Transverse colon (tissue), 4 donors: ENCODE measurements around the gene ABHD5.
A peak's percentile ranks its signal among the peaks of the same experiment; 100 is the strongest.

Source experiments
- CTCF ChIP-seq, 5 experiments: fragments of 200-600 bp in 3 of 5; fragments of 450-650 bp in 2 of 5; sonication (generic) in 3 of 5; IDR thresholded peaks; 1 replicate in 2 of 5; 2 replicates in 3 of 5; pipeline ENCODE4 v1.5.1; 2016 to 2017; ENCODE audit warnings: antibody characterized with exemption in 5 of 5, inconsistent platforms in 3 of 5, mild to moderate bottlenecking in 2 of 5, moderate library complexity in 1 of 5
- EP300 ChIP-seq: sonication (generic); formaldehyde crosslinking; IDR thresholded peaks from one replicate; pipeline ENCODE4 v1.6.1; 2017; ENCODE audit warnings: antibody characterized with exemption, low read depth
- POLR2A ChIP-seq: fragments of 450-650 bp; IDR thresholded peaks from one replicate; pipeline ENCODE4 v1.6.1; 2016; ENCODE audit warnings: antibody characterized with exemption, mild to moderate bottlenecking, moderate library complexity
- POLR2AphosphoS5 ChIP-seq, 3 donors: sonication (generic); formaldehyde crosslinking; IDR thresholded peaks; one replicate each; pipeline ENCODE4 v1.6.1; 2016; ENCODE audit warnings: antibody characterized with exemption in 3 of 3

DNA sequence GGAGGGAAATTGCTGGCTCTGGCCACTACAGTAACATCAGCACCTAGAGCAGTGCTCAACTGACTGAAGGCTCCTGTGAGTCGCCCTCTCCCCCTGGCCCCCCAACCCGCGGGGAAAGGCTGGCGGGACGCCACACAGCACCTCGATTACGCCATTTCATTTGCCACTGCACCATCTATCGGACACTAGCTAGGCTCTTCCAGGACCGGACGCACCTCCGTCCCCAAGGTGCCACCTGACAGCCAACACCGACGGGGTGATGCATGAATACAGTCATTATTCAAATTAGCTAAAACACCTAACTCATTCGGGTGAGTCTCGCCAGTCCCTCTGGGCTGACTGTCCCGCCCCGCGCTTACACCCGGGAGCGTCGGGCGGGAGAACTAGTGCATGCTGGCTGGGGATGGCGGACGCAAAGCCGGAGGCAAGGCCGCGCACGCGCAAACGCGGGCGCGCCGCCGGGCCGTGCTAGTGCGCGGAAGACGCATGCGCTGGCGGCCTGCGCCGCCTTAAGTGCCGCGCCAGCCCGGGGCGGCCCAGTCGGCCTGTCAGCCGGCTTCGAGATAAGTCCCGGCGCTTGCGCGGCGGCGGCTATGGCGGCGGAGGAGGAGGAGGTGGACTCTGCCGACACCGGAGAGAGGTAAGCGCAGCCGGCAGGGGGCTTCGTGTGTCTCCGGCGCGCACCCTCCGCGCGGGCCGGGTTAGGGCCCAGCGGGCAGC lies at the start of gene ABHD5:
- TF ChIP-seq CTCF (IDR thresholded peaks at IDR 0.05), result peak in 2 of 5 experiments; percentile 24 to 27
- peak; percentile 100 for TF ChIP-seq POLR2A
- TF ChIP-seq POLR2AphosphoS5 (IDR thresholded peaks at IDR 0.05), result peak; percentile 94 to 96 (median 95)
- TF ChIP-seq EP300, result no peak
